GM12892 (cell line): ENCODE data around the gene DTNBP1.

ENCODE experiments used
- POLR2A ChIP-seq: IDR thresholded peaks from 2 replicates; pipeline ENCODE4 v1.6.1; 2011; ENCODE audit warnings: low read depth, low read length, control low read depth
- POLR2AphosphoS5 ChIP-seq: IDR thresholded peaks from 2 replicates; pipeline ENCODE4 v1.6.1; 2011; ENCODE audit warnings: low read depth, low read length, control low read depth
- TAF1 ChIP-seq: IDR thresholded peaks from 2 replicates; pipeline ENCODE4 v1.6.1; 2011; ENCODE audit warnings: low read depth, mild to moderate bottlenecking, control low read depth, low read length, borderline replicate concordance

DNA sequence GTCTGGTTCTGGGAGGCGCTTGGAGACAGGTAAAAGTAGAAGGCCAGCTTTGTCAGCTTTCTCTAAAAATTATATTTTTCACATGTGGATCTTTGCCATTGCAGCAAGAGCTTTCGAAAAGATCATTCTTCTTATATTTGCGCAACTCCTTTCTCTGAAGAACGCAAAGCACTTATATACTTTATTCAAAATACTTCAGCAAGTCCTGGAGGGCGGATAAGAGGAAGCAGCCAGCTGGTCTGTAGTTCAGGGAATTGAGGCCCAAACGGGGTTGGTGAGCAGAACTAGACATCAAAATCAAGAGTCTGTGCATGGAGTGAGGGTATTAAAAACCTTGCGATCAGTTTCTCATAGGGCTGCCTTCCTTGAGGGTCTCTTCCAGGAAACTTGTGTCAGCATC is 182.3 kb downstream of the DTNBP1 start:
- TF ChIP-seq TAF1 (no peak), POLR2A (no peak), POLR2AphosphoS5 (no peak)
